GM23248 (cell line): Measurements from ENCODE around the gene CACNB4. TPM values are rescaled to one million over a fixed set of nuclear protein-coding genes. Genes with fewer than 3 reads are reported as not detected.
"Not testable (repeated sequence)": the region's sequence is repeated elsewhere in the genome, so short reads cannot be mapped to it uniquely, and the experiment has no call there.

Experiments used
- DNase-seq: peaks from one replicate; pipeline ENCODE4 v3.0.0-alpha.2; 2015
- H2AFZ ChIP-seq: fragments of 200-600 bp; sonication (generic); 2 replicates; pipeline ENCODE4 v1.6.1; 2016; ENCODE audit warnings: antibody characterized with exemption
- H3F3A ChIP-seq: fragments of 200-600 bp; sonication (generic); 2 replicates; pipeline ENCODE4 v1.6.1; 2016; ENCODE audit warnings: mild to moderate bottlenecking, antibody characterized with exemption, mixed run types; ENCODE audit not compliant: insufficient read depth
- H3K27ac ChIP-seq: fragments of 200-600 bp; sonication (generic); 2 replicates; pipeline ENCODE4 v1.5.1; 2016; ENCODE audit warnings: mild to moderate bottlenecking
- H3K27me3 ChIP-seq: fragments of 200-600 bp; sonication (generic); replicated peaks from 2 replicates; pipeline ENCODE4 v1.6.1; 2016; ENCODE audit warnings: mild to moderate bottlenecking; ENCODE audit not compliant: insufficient read depth
- H3K36me3 ChIP-seq: fragments of 200-600 bp; sonication (generic); 2 replicates; pipeline ENCODE4 v1.6.1; 2016; ENCODE audit warnings: low read depth, mild to moderate bottlenecking
- H3K4me1 ChIP-seq: fragments of 200-600 bp; sonication (generic); 2 replicates; pipeline ENCODE4 v1.6.1; 2016; ENCODE audit warnings: mild to moderate bottlenecking; ENCODE audit not compliant: insufficient read depth
- H3K4me2 ChIP-seq: fragments of 200-600 bp; sonication (generic); one replicate; pipeline ENCODE4 v1.6.1; 2016; ENCODE audit warnings: mild to moderate bottlenecking; ENCODE audit not compliant: unreplicated experiment
- H3K4me3 ChIP-seq: fragments of 200-600 bp; sonication (generic); 2 replicates; pipeline ENCODE4 v1.5.1; 2016; ENCODE audit warnings: mild to moderate bottlenecking
- H3K79me2 ChIP-seq: fragments of 200-600 bp; sonication (generic); 2 replicates; pipeline ENCODE4 v1.6.1; 2016; ENCODE audit warnings: mild to moderate bottlenecking; ENCODE audit not compliant: insufficient read depth
- H3K9ac ChIP-seq: fragments of 200-600 bp; sonication (generic); 2 replicates; pipeline ENCODE4 v1.6.1; 2016; ENCODE audit warnings: mild to moderate bottlenecking
- H3K9me2 ChIP-seq: fragments of 200-600 bp; sonication (generic); 2 replicates; pipeline ENCODE4 v1.6.1; 2016; ENCODE audit warnings: mixed run types, mild to moderate bottlenecking, moderate library complexity; ENCODE audit not compliant: insufficient read depth
- H3K9me3 ChIP-seq: fragments of 200-600 bp; sonication (generic); one replicate; pipeline ENCODE4 v1.6.1; 2017; ENCODE audit warnings: low read depth
- H4K20me1 ChIP-seq: fragments of 200-600 bp; sonication (generic); 2 replicates; pipeline ENCODE4 v1.6.0; 2016; ENCODE audit not compliant: insufficient read depth
- EZH2 ChIP-seq: fragments of 200-600 bp; sonication (generic); IDR thresholded peaks from 2 replicates; pipeline ENCODE4 v1.6.1; 2018; ENCODE audit warnings: antibody characterized with exemption, mild to moderate bottlenecking; ENCODE audit not compliant: insufficient read depth, poor library complexity, severe bottlenecking
- EZH2phosphoT487 ChIP-seq: fragments of 200-600 bp; sonication (generic); IDR thresholded peaks from 2 replicates; pipeline ENCODE4 v1.6.1; 2018; ENCODE audit warnings: antibody characterized with exemption, moderate library complexity, mild to moderate bottlenecking, low read depth; ENCODE audit not compliant: insufficient read depth
- WGBS, 2 experiments: methylation state at CpG; one replicate each; pipeline ENCODE4 v1.1.6; 2015 to 2017; ENCODE audit warnings: low lambda C conversion rate in 2 of 2, low coverage in 1 of 2; ENCODE audit errors: missing lambda C conversion rate in 2 of 2; 5-methylcytosine and 5-hydroxymethylcytosine counted together
- in situ Hi-C: fragments of 300-500 bp; cut with MboI; formaldehyde crosslinking; loops from 2 replicates; pipeline ENCODE4 v1.15.0; 2020
- polyA plus RNA-seq: library from polyadenylated mRNA; unstranded; fragments of >200 nt; fragmentation: Nextera tagmentation; extraction: Ambion mirVana; gene quantifications from 2 replicates; pipeline ENCODE4 v1.2.1, GENCODE V29; 2016
- total RNA-seq: library from RNA; depleted of rRNA; stranded (reverse); fragments of >200 nt; shearing (Covaris generic); gene quantifications from 2 replicates; pipeline ENCODE4 v1.2.3, GENCODE V29; 2014

The CACNB4 gene
- total and polyA plus RNA-seq, 2 experiments from 2014 or later: 0.05 to 0.11 TPM

- no peak for DNase-seq
- H3K4me2 ChIP-seq: no peak overlapping the region
- H3K36me3 ChIP-seq: no peaks in the 10 kb centered on the region
- H2AFZ ChIP-seq: no peak overlapping the region
- H3K4me3 ChIP-seq: no peak overlapping the region
- H3K9ac ChIP-seq: no peak overlapping the region
- 24 to 28% methylated on average over 1 of the region's 1 CpG for WGBS, 2 experiments
- no peaks in the 10 kb centered on the region for H3K9me2 ChIP-seq
- H3K79me2 ChIP-seq: no peaks in the 10 kb centered on the region
- in situ Hi-C loops: no loop called here
- no peaks in the 10 kb centered on the region for H3F3A ChIP-seq
- H3K27ac ChIP-seq: no peak overlapping the region
- H4K20me1 ChIP-seq: no peaks in the 10 kb centered on the region
- H3K9me3 ChIP-seq: no peaks in the 10 kb centered on the region
- TF ChIP-seq EZH2phosphoT487: no peak
- no peak for TF ChIP-seq EZH2
- no peaks in the 10 kb centered on the region for H3K27me3 ChIP-seq
- no peaks in the 10 kb centered on the region for H3K4me1 ChIP-seq
These were observed 155.4 kb downstream of the CACNB4 start for GRCh38 chr2:151943461-151943860.

GRCh38 chr2:151942540-151943205, 156.2 kb downstream of the CACNB4 start:
- H3K4me3 ChIP-seq, H3K4me2 ChIP-seq, H3K27me3 ChIP-seq, H3K9me3 ChIP-seq, H4K20me1 ChIP-seq, H3K9ac ChIP-seq, H3F3A ChIP-seq, H3K79me2 ChIP-seq, H3K4me1 ChIP-seq, H3K27ac ChIP-seq, in situ Hi-C loops, H3K9me2 ChIP-seq, DNase-seq, H3K36me3 ChIP-seq, H2AFZ ChIP-seq: not testable (repeated sequence)
- 67 to 68% methylated on average over 10 of the region's 10 CpGs for WGBS, 2 experiments

GRCh38 chr2:151937966-151938365, 160.9 kb downstream of the CACNB4 start:
- TF ChIP-seq EZH2phosphoT487 (no peak), EZH2 (no peak)
- no peaks in the 10 kb centered on the region for H3K9me3 ChIP-seq
- H3K4me2 ChIP-seq: no peak overlapping the region
- H3K79me2 ChIP-seq: no peaks in the 10 kb centered on the region
- in situ Hi-C loops: no loop called here
- no peak overlapping the region for H3K27ac ChIP-seq
- no peaks in the 10 kb centered on the region for H3K36me3 ChIP-seq
- H4K20me1 ChIP-seq: no peaks in the 10 kb centered on the region
- no peaks in the 10 kb centered on the region for H3K27me3 ChIP-seq
- H3K9ac ChIP-seq: no peak overlapping the region
- no peaks in the 10 kb centered on the region for H3K9me2 ChIP-seq
- DNase-seq: no peak
- no peaks in the 10 kb centered on the region for H3K4me1 ChIP-seq
- no peak overlapping the region for H3K4me3 ChIP-seq
- no peak overlapping the region for H2AFZ ChIP-seq
- H3F3A ChIP-seq: no peaks in the 10 kb centered on the region

GRCh38 chr2:151936626-151937025, 162.2 kb downstream of the CACNB4 start:
- Histone ChIP-seq H3K9me3 (no peaks in the 10 kb centered on the region), H3K4me3 (no peak overlapping the region), H3K4me2 (no peak overlapping the region), H3F3A (no peaks in the 10 kb centered on the region), H3K9me2 (no peaks in the 10 kb centered on the region), H3K9ac (no peak overlapping the region), H2AFZ (no peak overlapping the region), H3K4me1 (no peaks in the 10 kb centered on the region), H3K79me2 (no peaks in the 10 kb centered on the region), H4K20me1 (no peaks in the 10 kb centered on the region), H3K36me3 (no peaks in the 10 kb centered on the region), H3K27ac (no peak overlapping the region), H3K27me3 (no peaks in the 10 kb centered on the region)
- WGBS, 2 experiments: 37 to 38% methylated on average over 4 of the region's 4 CpGs
- TF ChIP-seq EZH2: no peak
- TF ChIP-seq EZH2phosphoT487: no peak
- in situ Hi-C loops: no loop called here
- DNase-seq: no peak

GRCh38 chr2:151933266-151933804, 165.5 kb downstream of the CACNB4 start:
- no peaks in the 10 kb centered on the region for H3K36me3 ChIP-seq
- H3K4me3 ChIP-seq: no peak overlapping the region
- H3K9me3 ChIP-seq: no peaks in the 10 kb centered on the region
- in situ Hi-C loops: no loop called here
- H3K9ac ChIP-seq: no peak overlapping the region
- H3F3A ChIP-seq: no peaks in the 10 kb centered on the region
- TF ChIP-seq EZH2 (no peak), EZH2phosphoT487 (no peak)
- no peak overlapping the region for H3K27ac ChIP-seq
- no peak overlapping the region for H3K4me2 ChIP-seq
- H3K27me3 ChIP-seq: no peaks in the 10 kb centered on the region
- no peaks in the 10 kb centered on the region for H3K9me2 ChIP-seq
- DNase-seq: no peak
- H3K79me2 ChIP-seq: no peaks in the 10 kb centered on the region
- no peaks in the 10 kb centered on the region for H3K4me1 ChIP-seq
- H2AFZ ChIP-seq: no peak overlapping the region
- H4K20me1 ChIP-seq: no peaks in the 10 kb centered on the region
